Body of pancreas (tissue), 4 donors: ENCODE measurements around the gene HYKK.

Source experiments
- CTCF ChIP-seq, 7 experiments: fragments of 450-650 bp in 4 of 7; fragments of 200-600 bp in 3 of 7; sonication (generic) in 3 of 7; IDR thresholded peaks; one replicate each; pipeline ENCODE4 v1.5.1; 2016 to 2019; ENCODE audit warnings: antibody characterized with exemption in 7 of 7
- POLR2A ChIP-seq, 3 donors: fragments of 450-650 bp; IDR thresholded peaks; one replicate each; pipeline ENCODE4 v1.6.1; 2016; ENCODE audit warnings: antibody characterized with exemption in 3 of 3, mild to moderate bottlenecking in 2 of 3

DNA sequence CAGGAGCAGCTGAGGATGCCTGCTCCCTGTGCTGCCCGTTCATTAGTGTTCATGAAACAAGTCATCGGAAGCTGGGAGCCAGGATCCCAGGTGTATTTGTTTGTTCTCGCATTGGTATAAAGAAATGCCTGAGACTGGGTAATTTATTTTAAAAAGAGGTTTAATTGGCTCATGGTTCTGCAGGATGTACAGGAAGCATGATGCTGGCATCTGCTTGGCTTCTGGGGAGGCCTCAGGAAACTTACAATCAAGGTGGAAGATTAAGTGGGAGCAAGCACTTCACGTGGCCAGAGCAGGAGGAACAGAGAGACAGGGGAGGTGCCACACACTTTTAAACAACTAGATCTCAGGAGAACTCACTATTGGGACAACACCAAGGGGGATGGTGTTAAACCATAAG lies 5.5 kb upstream of the HYKK start:
- TF ChIP-seq CTCF (IDR thresholded peaks at IDR 0.05) (no peak), POLR2A (IDR thresholded peaks at IDR 0.05) (no peak)
